ENCODE measurements around the gene GCNT2.

The GCNT2 gene

GRCh38 chr6:10668126-10668917 is 147.2 kb downstream of the GCNT2 start:
- DNase-seq = no peak

GRCh38 chr6:10676403-10676802 is 155.3 kb downstream of the GCNT2 start:
- DNase-seq = no peak

- DNase-seq = no peak
Measured at GRCh38 chr6:10678456-10678855, 157.3 kb downstream of the GCNT2 start.

Data from NCI-H1694 (cell line).